ENCODE results near the gene MITF.

GRCh38 chr3:69961706-69962439 lies 222.6 kb downstream of the MITF start:
- TF ChIP-seq RAD21 (IDR thresholded peaks at IDR 0.05) (no peak), CTCF (IDR thresholded peaks at IDR 0.05; ENCODE audit: low read depth, low read length, missing input control) (no peak), GABPA (IDR thresholded peaks at IDR 0.05 in 1 of 2, conservative IDR thresholded peaks at IDR 0.05 in 1 of 2) (no peak), SP1 (IDR thresholded peaks at IDR 0.05) (no peak), MAX (IDR thresholded peaks at IDR 0.05) (no peak), JUND (IDR thresholded peaks at IDR 0.05) (no peak), REST (IDR thresholded peaks at IDR 0.05) (no peak), HNF4G (IDR thresholded peaks at IDR 0.05) (no peak), TAF1 (conservative IDR thresholded peaks at IDR 0.05) (no peak)
